OCI-M2 (cell line): ENCODE measurements around the gene DNASE1L3.

ENCODE experiments used
- DNase-seq: peaks from one replicate; lab custom pipeline; 2025; ENCODE audit not compliant: unreplicated experiment; lab: John Stamatoyannopoulos, UW

The DNASE1L3 gene

GRCh38 chr3:58179235-58180098 is 31.3 kb downstream of the DNASE1L3 start:
- DNase-seq = no peak

- no peak for DNase-seq
Observed at GRCh38 chr3:58178528-58179234, 32.1 kb downstream of the DNASE1L3 start.

- no peak for DNase-seq
Observed at GRCh38 chr3:58177747-58178527, 32.8 kb downstream of the DNASE1L3 start.

- no peak for DNase-seq
Observed at GRCh38 chr3:58176827-58177489, 33.8 kb downstream of the DNASE1L3 start.

GRCh38 chr3:58176185-58176530 is 34.6 kb downstream of the DNASE1L3 start:
- no peak for DNase-seq

- DNase-seq = no peak
Observed at GRCh38 chr3:58175437-58176184, 35.2 kb downstream of the DNASE1L3 start.

GRCh38 chr3:58175187-58175436 is 35.7 kb downstream of the DNASE1L3 start:
- no peak for DNase-seq

GRCh38 chr3:58173669-58174398 is 36.9 kb downstream of the DNASE1L3 start:
- no peak for DNase-seq

GRCh38 chr3:58173029-58173668 is 37.6 kb downstream of the DNASE1L3 start:
- no peak for DNase-seq

GRCh38 chr3:58171126-58171525 is 39.6 kb downstream of the DNASE1L3 start:
- no peak for DNase-seq

GRCh38 chr3:58170376-58170775 is 40.4 kb downstream of the DNASE1L3 start:
- no peak for DNase-seq

- DNase-seq = no peak
Observed at GRCh38 chr3:58169371-58169770, 41.4 kb downstream of the DNASE1L3 start.

- DNase-seq = no peak
Observed at GRCh38 chr3:58168498-58168897, 42.3 kb downstream of the DNASE1L3 start.

- peak; percentile 17 for DNase-seq
Observed at GRCh38 chr3:58167431-58168351, 43.1 kb downstream of the DNASE1L3 start.

- DNase-seq = no peak
Observed at GRCh38 chr3:58164906-58165821, 45.6 kb downstream of the DNASE1L3 start.

GRCh38 chr3:58164199-58164879 is 46.4 kb downstream of the DNASE1L3 start:
- no peak for DNase-seq

GRCh38 chr3:58163234-58163633 is 47.5 kb downstream of the DNASE1L3 start:
- DNase-seq = no peak
